K562 (cell line): ENCODE data around the gene CPPED1. TPM values are rescaled to one million over a fixed set of nuclear protein-coding genes. Genes with fewer than 3 reads are reported as not detected.
A peak's percentile ranks its signal among the peaks of the same experiment; 100 is the strongest.
"Not testable (repeated sequence)": the region's sequence is repeated elsewhere in the genome, so short reads cannot be mapped to it uniquely, and the experiment has no call there.

Experiments
- ATAC-seq: fragments of 200-7000 bp; cut with Tn5 transposase; 3 replicates; pipeline ENCODE4 v1.9.1; 2020; ENCODE audit warnings: moderate library complexity
- BruUV-seq: library from RNA; stranded (reverse); fragments of 400-500 nt; replicated peaks from 2 replicates; lab custom pipeline; 2021; lab: Mats Ljungman, UMichigan
- CTCF ChIA-PET: fragments of 300-600 bp; formaldehyde crosslinking; extraction: SDS; loops from one replicate; lab custom pipeline; 2021; ENCODE audit warnings: low intra/inter-chr PET ratio; lab: Yijun Ruan, JAX
- POLR2A ChIA-PET: fragments of 300-600, 350-650 bp; sonication (Branson Sonifier 250); formaldehyde crosslinking; extraction: SDS; loops from one replicate; lab custom pipeline; 2021; ENCODE audit warnings: antibody characterized with exemption, inconsistent platforms; lab: Yijun Ruan, JAX
- DNase-seq, 4 experiments: peaks; one replicate each; pipeline versions ENCODE4 v3.0.0 to v3.0.0-alpha.2; 2011 to 2018; ENCODE audit warnings: low spot score in 3 of 4, mixed read lengths in 3 of 4; ENCODE audit errors: extremely low read depth in 1 of 4
- FAIRE-seq: peaks from 2 replicates; lab custom pipeline; 2011; peaks lifted over from hg19 to GRCh38; lab: Jason Lieb, UNC
- H2AFZ ChIP-seq: 2 replicates; pipeline ENCODE4 v1.6.0; 2011; ENCODE audit warnings: low read depth, low read length, control low read depth, inconsistent platforms
- H3K27ac ChIP-seq: fragments of 200-600 bp; 3 replicates; pipeline ENCODE4 v1.8.0; 2011; ENCODE audit warnings: low read depth, mild to moderate bottlenecking, control low read depth, inconsistent platforms, low read length, moderate library complexity, mixed read lengths; ENCODE audit errors: extremely low read depth
- H3K27me3 ChIP-seq, 2 experiments: fragments of 300-600 bp in 1 of 2; 2 replicates in 1 of 2; 3 replicates in 1 of 2; pipeline versions ENCODE4 v1.6.0 to v1.8.0; 2011; ENCODE audit warnings: inconsistent platforms in 2 of 2, low read length in 2 of 2, mild to moderate bottlenecking in 1 of 2, mixed read lengths in 1 of 2, moderate library complexity in 1 of 2; ENCODE audit not compliant: control insufficient read depth in 2 of 2, insufficient read depth in 2 of 2
- H3K36me3 ChIP-seq: fragments of 300-600 bp; 3 replicates; pipeline ENCODE4 v1.8.0; 2011; ENCODE audit warnings: mild to moderate bottlenecking, low read length, inconsistent platforms; ENCODE audit not compliant: control insufficient read depth, insufficient read depth
- H3K4me1 ChIP-seq, 2 experiments: fragments of 200-600 bp in 1 of 2; replicated peaks in 1 of 2; 2 replicates in 1 of 2; 3 replicates in 1 of 2; pipeline versions ENCODE4 v1.5.1 to v1.8.0; 2011; ENCODE audit warnings: inconsistent platforms in 2 of 2, low read length in 2 of 2, mild to moderate bottlenecking in 1 of 2, mixed read lengths in 1 of 2, moderate library complexity in 1 of 2; ENCODE audit not compliant: control insufficient read depth in 2 of 2, insufficient read depth in 2 of 2
- H3K4me2 ChIP-seq: 2 replicates; pipeline ENCODE4 v1.6.1; 2011; ENCODE audit warnings: low read length, control low read depth, inconsistent platforms, mixed read lengths; ENCODE audit not compliant: insufficient read depth
- H3K4me3 ChIP-seq: fragments of 200-600 bp; sonication (generic), shearing (Covaris generic); 2 replicates; pipeline ENCODE4 v1.5.1; 2016; ENCODE audit warnings: control low read depth, inconsistent platforms
- H3K79me2 ChIP-seq: fragments of 200-600 bp; 3 replicates; pipeline ENCODE4 v1.8.0; 2011; ENCODE audit warnings: low read length, inconsistent platforms; ENCODE audit not compliant: control insufficient read depth, insufficient read depth
- H3K9ac ChIP-seq, 2 experiments: 2 replicates each; pipeline versions ENCODE4 v1.6.0 to v1.6.1; 2011; ENCODE audit warnings: low read depth in 2 of 2, low read length in 2 of 2, control low read depth in 1 of 2, inconsistent platforms in 1 of 2, mild to moderate bottlenecking in 1 of 2, mixed read lengths in 1 of 2; ENCODE audit not compliant: insufficient read depth in 1 of 2
- H3K9me1 ChIP-seq: one replicate; pipeline ENCODE4 v1.6.0; 2011; ENCODE audit warnings: inconsistent platforms, mild to moderate bottlenecking, low read length, moderate library complexity; ENCODE audit not compliant: control insufficient read depth, insufficient read depth
- H3K9me3 ChIP-seq: replicated peaks from 2 replicates; pipeline ENCODE4 v1.5.1; 2011; ENCODE audit warnings: low read depth, low read length, inconsistent platforms; ENCODE audit not compliant: control insufficient read depth, insufficient read depth
- H4K20me1 ChIP-seq: replicated peaks from 2 replicates; pipeline ENCODE4 v1.6.1; 2011; ENCODE audit warnings: low read length, inconsistent platforms, mixed read lengths; ENCODE audit not compliant: control insufficient read depth, insufficient read depth
- CHD2 ChIP-seq: IDR thresholded peaks from 2 replicates; pipeline ENCODE4 v1.6.1; 2011; ENCODE audit warnings: low read depth, low read length
- KHSRP ChIP-seq: fragments of 450-650 bp; IDR thresholded peaks from 2 replicates; pipeline ENCODE4 v1.6.1; 2017
- L3MBTL2 ChIP-seq: fragments of 450-650 bp; IDR thresholded peaks from 2 replicates; pipeline ENCODE4 v1.6.1; 2016; ENCODE audit warnings: mild to moderate bottlenecking, moderate library complexity
- SRSF1 ChIP-seq: fragments of 200-400 bp; formaldehyde crosslinking; IDR thresholded peaks from 2 replicates; pipeline ENCODE4 v1.6.1; 2017; ENCODE audit warnings: mild to moderate bottlenecking, low read depth, low read length, moderate library complexity
- USF2 ChIP-seq: sonication (generic); formaldehyde crosslinking; IDR thresholded peaks from 2 replicates; pipeline ENCODE4 v1.5.0; 2020; ENCODE audit warnings: missing genetic modification reagents
- WGBS: fragments of 100-300 bp; shearing (Covaris generic); methylation state at CpG from one replicate; pipeline ENCODE4 v1.1.6; 2016; ENCODE audit warnings: low coverage, mixed read lengths; ENCODE audit not compliant: insufficient coverage; ENCODE audit errors: missing lambda C conversion rate; 5-methylcytosine and 5-hydroxymethylcytosine counted together
- in situ Hi-C: fragments of 300-500 bp; cut with MboI; formaldehyde crosslinking; loops from 4 replicates; pipeline ENCODE4 v1.15.0; 2018; ENCODE audit warnings: inconsistent platforms, mixed read lengths
- intact Hi-C: fragments of 100-400 bp; cut with micrococcal nuclease; formaldehyde crosslinking; loops from 2 replicates; pipeline ENCODE4 v1.14.2; 2022
- polyA plus RNA-seq, 8 experiments: library from polyadenylated mRNA; depleted of rRNA in 4 of 8; stranded (reverse) in 5 of 8; unstranded in 3 of 8; fragments of >200 nt; fragmentation: Nextera tagmentation in 2 of 8; fragmentation: Illumina TruSeq in 1 of 8; extraction: Ambion mirVana in 2 of 8; extraction: Trizol in 1 of 8; gene quantifications; 2 replicates each; pipeline versions ENCODE4 v1.2.1 to v1.2.3, GENCODE V29; 2011 to 2014; ENCODE audit warnings: inconsistent platforms in 1 of 8, missing spikeins in 1 of 8
- total RNA-seq, 7 experiments: library from RNA; depleted of rRNA in 6 of 7; stranded (reverse); fragments of >200 nt in 6 of 7; fragmentation: Illumina TruSeq in 2 of 7; extraction: Trizol in 2 of 7; gene quantifications; 2 replicates each; pipeline versions ENCODE4 v1.2.1 to v1.2.3, GENCODE V29; 2011 to 2021; ENCODE audit warnings: low replicate concordance in 1 of 7

CPPED1 gene
- total and polyA plus RNA-seq, 9 of the 15 experiments (the other 6 are each of a cell fraction or from before 2014, with no cell fraction given), result 7.5 to 25.7 (median 16.9) TPM

GRCh38 chr16:12766208-12766607 lies 37.5 kb downstream of the CPPED1 start:
- BruUV-seq, H3K9ac ChIP-seq, H2AFZ ChIP-seq, H3K9me1 ChIP-seq, H3K79me2 ChIP-seq, CTCF ChIA-PET, H3K27me3 ChIP-seq, H3K4me2 ChIP-seq, H3K9me3 ChIP-seq, H3K4me3 ChIP-seq, H3K27ac ChIP-seq, ATAC-seq, H4K20me1 ChIP-seq, FAIRE-seq, in situ Hi-C loops, H3K36me3 ChIP-seq: not testable (repeated sequence)
- 0% methylated on average over 3 of the region's 3 CpGs for WGBS
- DNase-seq, result peak in 1 of 4 experiments; percentile 15
- POLR2A ChIA-PET, result interaction anchor here (0.7 kb wide), 1 partner anchor 580 kb away, joined by 3 read pairs; no protein-coding TSS in a partner anchor
- H3K4me1 ChIP-seq, result peaks cover 13 to 24% of the 10 kb centered on the region in 2 experiments; a peak in 4 of 5 replicates
- peak; percentile 61 for TF ChIP-seq USF2 (CRISPR knock-in tag)
- intact Hi-C loops, result loop anchor here (5.0 kb wide), 1 partner anchor 36 kb away; the partner anchor contains the start of gene CPPED1

- no TSS peak for BruUV-seq
- no peak for ATAC-seq
- no peak overlapping the region for H3K9ac ChIP-seq
- no peaks in the 10 kb centered on the region for H3K9me1 ChIP-seq
- DNase-seq, result no peak
- ChIA-PET POLR2A (no interaction called here), CTCF (no interaction called here)
- 85% methylated on average over 6 of the region's 6 CpGs for WGBS
- no peaks in the 10 kb centered on the region for H3K9me3 ChIP-seq
- in situ Hi-C loops, result no loop called here
- no peak overlapping the region for H3K27ac ChIP-seq
- H4K20me1 ChIP-seq, result no peaks in the 10 kb centered on the region
- FAIRE-seq, result no peak
- no peaks in the 10 kb centered on the region; the same call in 2 of the 3 replicates for H3K36me3 ChIP-seq
- H3K4me3 ChIP-seq, result no peak overlapping the region
- no peak overlapping the region for H2AFZ ChIP-seq
- intact Hi-C loops, result loop anchor here (5.0 kb wide), 1 partner anchor 37 kb away; the partner anchor contains the start of gene CPPED1
- no peaks in the 10 kb centered on the region for H3K27me3 ChIP-seq
- H3K79me2 ChIP-seq, result 0 out of 3 replicates have a peak, but pooled peaks cover 4% of the 10 kb centered on the region
- peaks cover 13 to 22% of the 10 kb centered on the region in 2 experiments; a peak in 4 of 5 replicates for H3K4me1 ChIP-seq
- no peak overlapping the region for H3K4me2 ChIP-seq
- TF ChIP-seq CHD2 (no peak), L3MBTL2 (no peak), SRSF1 (no peak), KHSRP (no peak)
These were observed 38.7 kb downstream of the CPPED1 start for GRCh38 chr16:12764813-12765488.
